HL-60 (cell line): ENCODE results near the gene INA.
A peak's percentile ranks its signal among the peaks of the same experiment; 100 is the strongest.

Experiments used
- DNase-seq, 2 experiments: peaks; one replicate each; pipeline ENCODE4 v3.0.0-alpha.2; 2010 to 2020; ENCODE audit warnings: low read depth in 1 of 2, low spot score in 1 of 2
- H3K27ac ChIP-seq: fragments of 250-450 bp; sonication (Bioruptor Pico); replicated peaks from 2 replicates; pipeline ENCODE4 v1.5.1; 2020; ENCODE audit warnings: mild to moderate bottlenecking, moderate library complexity
- H3K27me3 ChIP-seq: fragments of 250-450 bp; sonication (Bioruptor Pico); 2 replicates; pipeline ENCODE4 v1.5.1; 2021; ENCODE audit warnings: mild to moderate bottlenecking, moderate library complexity; ENCODE audit not compliant: insufficient read depth, poor library complexity, severe bottlenecking
- H3K4me3 ChIP-seq: replicated peaks from 2 replicates; pipeline ENCODE4 v1.5.1; 2011; ENCODE audit warnings: mild to moderate bottlenecking, control low read depth, low read length; ENCODE audit not compliant: insufficient read depth
- GABPA ChIP-seq: IDR thresholded peaks from 2 replicates; pipeline ENCODE4 v1.6.1; 2012; ENCODE audit warnings: low read depth
- POLR2AphosphoS5 ChIP-seq: IDR thresholded peaks from 2 replicates; pipeline ENCODE4 v1.6.1; 2012; ENCODE audit warnings: low read depth
- REST ChIP-seq: IDR thresholded peaks from 2 replicates; pipeline ENCODE4 v1.6.1; 2012; ENCODE audit warnings: low read depth; ENCODE audit not compliant: insufficient replicate concordance
- SPI1 ChIP-seq: IDR thresholded peaks from 2 replicates; pipeline ENCODE4 v1.6.1; 2012; ENCODE audit warnings: low read depth, mild to moderate bottlenecking, borderline replicate concordance
- TF ChIP-seq, protein P1 (sequence below): IDR thresholded peaks from one replicate; pipeline ENCODE4 v1.5.1; 2011; ENCODE audit warnings: low read length, control low read depth, inconsistent platforms; ENCODE audit not compliant: insufficient read depth

Gene INA

GRCh38 chr10:103280031-103280430 lies 3.1 kb downstream of the INA start:
- no peak overlapping the region for H3K27ac ChIP-seq
- H3K4me3 ChIP-seq, result no peak overlapping the region
- no peak for TF ChIP-seq GABPA
- TF ChIP-seq SPI1, result no peak
- TF ChIP-seq REST, result no peak
- no peak for TF ChIP-seq POLR2AphosphoS5
- TF ChIP-seq, protein P1, sequence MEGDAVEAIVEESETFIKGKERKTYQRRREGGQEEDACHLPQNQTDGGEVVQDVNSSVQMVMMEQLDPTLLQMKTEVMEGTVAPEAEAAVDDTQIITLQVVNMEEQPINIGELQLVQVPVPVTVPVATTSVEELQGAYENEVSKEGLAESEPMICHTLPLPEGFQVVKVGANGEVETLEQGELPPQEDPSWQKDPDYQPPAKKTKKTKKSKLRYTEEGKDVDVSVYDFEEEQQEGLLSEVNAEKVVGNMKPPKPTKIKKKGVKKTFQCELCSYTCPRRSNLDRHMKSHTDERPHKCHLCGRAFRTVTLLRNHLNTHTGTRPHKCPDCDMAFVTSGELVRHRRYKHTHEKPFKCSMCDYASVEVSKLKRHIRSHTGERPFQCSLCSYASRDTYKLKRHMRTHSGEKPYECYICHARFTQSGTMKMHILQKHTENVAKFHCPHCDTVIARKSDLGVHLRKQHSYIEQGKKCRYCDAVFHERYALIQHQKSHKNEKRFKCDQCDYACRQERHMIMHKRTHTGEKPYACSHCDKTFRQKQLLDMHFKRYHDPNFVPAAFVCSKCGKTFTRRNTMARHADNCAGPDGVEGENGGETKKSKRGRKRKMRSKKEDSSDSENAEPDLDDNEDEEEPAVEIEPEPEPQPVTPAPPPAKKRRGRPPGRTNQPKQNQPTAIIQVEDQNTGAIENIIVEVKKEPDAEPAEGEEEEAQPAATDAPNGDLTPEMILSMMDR, result no peak
- H3K27me3 ChIP-seq, result peaks cover 33% of the 10 kb centered on the region
- DNase-seq, result no peak

GRCh38 chr10:103280506-103280905 lies 3.6 kb downstream of the INA start:
- Histone ChIP-seq H3K27ac (no peak overlapping the region), H3K4me3 (no peak overlapping the region), H3K27me3 (peaks cover 33% of the 10 kb centered on the region)
- TF ChIP-seq GABPA (no peak), POLR2AphosphoS5 (no peak), SPI1 (no peak), REST (no peak)
- TF ChIP-seq, protein P1, result no peak
- DNase-seq, result no peak

GRCh38 chr10:103281753-103282152 lies 4.8 kb downstream of the INA start:
- DNase-seq, result no peak
- TF ChIP-seq, protein P1, result no peak
- TF ChIP-seq REST, result peak; percentile 15
- Histone ChIP-seq H3K27ac (no peak overlapping the region), H3K4me3 (no peak overlapping the region), H3K27me3 (peaks cover 23% of the 10 kb centered on the region)
